NK-92 treated with Interleukin-12 subunit alpha and Interleukin-12 subunit beta, amount 100 ng/mL, for 24 hours (cell line): ENCODE data around the gene GPATCH8.
A peak's percentile ranks its signal among the peaks of the same experiment; 100 is the strongest.
"Not testable (repeated sequence)": the region's sequence is repeated elsewhere in the genome, so short reads cannot be mapped to it uniquely, and the experiment has no call there.

Experiments
- DNase-seq: peaks from one replicate; lab custom pipeline; 2025; lab: John Stamatoyannopoulos, UW

The GPATCH8 gene

DNA sequence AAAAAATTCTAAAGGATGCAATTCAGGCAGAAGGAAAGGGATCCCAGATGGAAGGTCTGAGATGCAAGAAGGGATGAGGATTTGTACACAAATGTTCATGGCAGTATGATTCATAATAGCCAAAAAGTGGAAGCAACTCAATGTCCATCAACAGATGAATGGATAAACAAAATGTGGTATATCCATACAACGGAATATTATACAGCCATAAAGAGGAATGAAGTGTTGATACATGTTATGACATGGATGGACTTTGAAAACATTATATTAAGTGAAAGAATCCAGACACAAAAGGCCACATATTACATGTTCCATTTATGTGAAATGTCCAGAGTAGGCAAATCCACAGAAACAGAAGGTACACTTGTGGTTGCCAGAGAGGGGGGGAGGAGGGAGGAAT lies 23.9 kb upstream of the GPATCH8 start:
- no peak for DNase-seq

DNA sequence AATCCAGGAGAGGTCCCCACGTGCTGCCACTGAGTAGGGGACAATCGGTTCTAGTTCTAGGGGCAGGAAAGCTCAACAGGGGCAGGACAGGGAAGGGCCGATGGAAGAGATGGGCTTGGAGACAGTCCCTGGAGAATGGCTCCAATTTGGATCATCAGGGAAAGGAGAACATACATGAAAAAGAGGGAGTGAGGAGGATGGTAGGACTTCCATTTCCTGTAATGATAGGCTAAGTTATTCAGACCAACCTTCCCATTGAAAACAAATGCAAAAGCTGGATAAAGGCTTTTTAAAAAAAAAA lies 20.4 kb upstream of the GPATCH8 start:
- DNase-seq = no peak

DNA sequence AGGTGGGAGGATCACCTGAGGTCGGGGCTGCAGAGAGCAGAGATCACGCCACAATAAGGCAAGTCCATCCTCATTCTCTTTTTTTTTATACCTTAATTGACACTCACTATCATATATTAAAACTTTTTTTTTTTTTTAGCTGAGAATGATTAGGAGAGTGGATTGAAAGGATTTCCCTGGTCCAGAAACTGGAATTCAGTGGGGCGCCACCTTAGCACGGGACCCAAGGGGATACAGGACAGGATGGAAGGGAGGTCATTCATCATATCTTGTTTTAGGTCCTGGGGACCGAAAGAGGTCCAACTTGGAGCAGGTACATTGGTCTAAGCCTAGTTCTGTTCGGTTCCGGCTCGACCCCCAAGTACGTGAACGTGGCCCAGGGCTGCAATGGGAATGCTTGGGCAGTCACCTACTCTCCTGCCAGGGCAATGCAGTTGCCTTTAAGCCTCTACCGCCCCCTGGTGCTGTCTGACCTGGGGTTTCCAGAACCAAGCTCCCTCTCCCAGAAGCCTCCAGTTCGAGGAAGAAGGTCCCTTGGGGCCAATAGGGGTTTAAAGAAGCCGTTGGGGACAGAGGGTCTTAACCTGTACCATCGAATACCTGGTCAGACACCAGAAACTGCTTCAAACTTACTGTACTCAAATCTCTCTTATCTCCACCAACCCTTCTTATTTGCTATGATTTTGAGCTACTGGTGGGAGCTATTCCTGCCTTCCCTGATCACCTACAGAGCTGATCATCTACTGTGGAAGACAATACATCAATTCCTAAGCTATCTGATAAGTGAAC lies 19.9 kb upstream of the GPATCH8 start:
- peak; percentile 56 for DNase-seq

DNA sequence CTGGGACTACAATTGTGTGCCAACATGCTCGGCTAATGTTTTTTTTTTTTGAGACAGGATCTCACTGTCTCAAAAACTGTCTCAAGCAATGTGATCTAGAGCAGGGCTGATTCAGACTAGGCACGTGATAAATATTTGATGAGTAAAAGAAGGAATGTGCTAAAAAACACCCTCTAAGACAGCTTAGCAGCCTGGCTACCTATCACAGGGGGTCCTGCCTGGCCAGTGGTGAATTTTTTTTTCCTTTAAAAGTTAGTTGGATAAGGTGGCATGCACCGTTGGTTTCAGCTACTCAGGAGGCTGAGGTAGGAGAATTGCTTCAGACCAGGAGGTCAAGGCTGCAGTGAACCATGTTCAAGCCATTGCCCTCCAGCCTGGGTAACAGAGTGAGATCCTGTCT lies 14.8 kb upstream of the GPATCH8 start:
- DNase-seq = no peak

DNA sequence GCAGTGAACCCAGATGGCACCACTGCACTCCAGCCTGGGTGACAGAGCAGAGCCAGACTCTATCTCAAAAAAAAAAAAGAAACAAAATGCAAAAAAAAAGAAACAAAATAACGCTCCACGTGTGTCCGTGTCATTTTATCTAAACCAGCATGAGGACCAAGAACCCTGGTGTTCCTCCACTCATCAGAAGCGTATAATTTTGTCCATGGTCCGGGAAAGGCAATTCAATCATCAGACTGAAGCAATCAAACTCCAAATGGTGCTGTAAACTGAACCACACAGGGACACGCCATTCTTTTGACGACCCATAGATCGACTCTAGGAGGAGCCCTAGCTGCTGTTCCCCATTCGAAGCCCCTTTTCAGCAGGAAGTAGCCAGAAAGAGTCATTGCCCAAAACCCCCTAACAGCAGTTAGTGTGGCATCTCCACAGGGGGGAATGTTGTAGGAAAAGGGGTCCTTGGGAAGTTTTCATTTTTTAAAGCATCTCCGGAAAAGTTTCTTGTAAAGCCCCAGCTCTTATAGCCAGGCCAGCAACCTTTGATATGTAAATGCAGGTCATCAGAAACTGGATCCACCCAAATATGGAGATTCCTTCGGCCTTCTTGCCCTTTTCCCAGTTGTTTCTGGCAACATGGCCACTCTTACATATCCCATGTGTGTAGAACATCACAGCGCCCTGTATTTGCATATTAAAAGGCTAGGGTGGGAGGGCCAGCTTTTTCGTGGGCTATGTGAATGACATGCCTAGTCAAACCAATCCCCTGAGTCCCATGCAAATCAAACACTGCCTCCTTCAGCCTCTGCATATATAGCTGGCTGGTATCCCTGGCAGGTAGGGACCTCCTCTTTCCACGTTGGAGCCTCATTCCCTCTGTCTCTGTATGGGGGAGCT lies 8.3 kb upstream of the GPATCH8 start:
- not testable (repeated sequence) for DNase-seq

DNA sequence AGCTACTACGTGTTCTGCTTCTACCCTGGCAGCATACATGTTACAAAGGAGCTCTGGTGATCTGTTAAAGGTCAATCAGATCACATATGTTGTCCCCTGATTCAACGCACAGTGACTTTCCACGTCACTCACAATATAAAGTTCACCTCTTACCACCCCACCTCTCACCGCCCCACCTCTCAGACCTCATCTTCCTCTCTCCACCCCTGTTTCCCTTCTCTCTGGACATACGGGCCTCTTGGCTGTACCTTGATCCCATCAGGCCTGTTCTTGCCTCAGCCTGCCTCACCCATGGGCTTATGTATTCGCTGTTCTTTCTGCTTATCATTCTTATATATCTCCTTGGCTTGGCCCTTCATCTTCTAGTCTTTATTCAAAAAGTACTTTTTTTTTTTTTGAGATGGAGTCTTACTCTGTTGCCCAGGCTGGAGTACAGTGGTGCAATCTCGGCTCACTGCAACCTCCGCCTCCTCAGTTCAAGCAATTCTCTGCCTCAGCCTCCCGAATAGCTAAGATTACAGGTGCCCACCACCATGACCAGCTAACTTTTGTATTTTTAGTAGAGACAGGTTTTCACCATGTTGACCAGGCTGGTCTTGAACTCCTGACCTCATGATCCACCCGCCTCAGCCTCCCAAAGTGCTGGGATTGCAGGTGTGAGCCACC lies 3.9 kb upstream of the GPATCH8 start:
- DNase-seq = not testable (repeated sequence)

DNA sequence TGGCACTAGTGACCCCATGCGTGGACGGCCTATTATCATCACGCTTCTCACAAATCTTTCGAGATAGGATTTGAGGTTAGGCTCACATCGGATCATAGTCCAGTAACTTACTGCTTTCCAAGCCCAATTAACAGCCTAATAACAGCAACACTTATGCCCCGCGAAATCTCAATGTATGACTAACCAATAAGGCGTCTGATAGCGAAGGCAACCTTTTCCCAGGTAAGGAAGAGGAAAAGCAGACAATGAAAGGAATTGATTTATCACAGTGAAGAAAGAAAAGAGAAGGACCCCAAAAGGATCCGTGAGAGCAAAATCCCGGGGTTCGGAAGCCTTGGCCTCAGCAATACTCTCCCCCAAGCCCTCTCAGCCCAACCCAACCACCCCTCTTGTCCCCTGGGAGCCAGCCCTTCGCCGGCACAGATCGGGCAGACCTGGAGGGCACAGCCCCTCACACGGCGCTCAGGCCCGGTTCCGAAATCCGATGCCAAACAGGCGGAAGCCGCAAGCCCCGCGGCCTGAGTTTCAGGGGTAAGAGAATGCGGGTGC lies 534 bp downstream of the GPATCH8 start:
- peak; percentile 57 for DNase-seq

DNA sequence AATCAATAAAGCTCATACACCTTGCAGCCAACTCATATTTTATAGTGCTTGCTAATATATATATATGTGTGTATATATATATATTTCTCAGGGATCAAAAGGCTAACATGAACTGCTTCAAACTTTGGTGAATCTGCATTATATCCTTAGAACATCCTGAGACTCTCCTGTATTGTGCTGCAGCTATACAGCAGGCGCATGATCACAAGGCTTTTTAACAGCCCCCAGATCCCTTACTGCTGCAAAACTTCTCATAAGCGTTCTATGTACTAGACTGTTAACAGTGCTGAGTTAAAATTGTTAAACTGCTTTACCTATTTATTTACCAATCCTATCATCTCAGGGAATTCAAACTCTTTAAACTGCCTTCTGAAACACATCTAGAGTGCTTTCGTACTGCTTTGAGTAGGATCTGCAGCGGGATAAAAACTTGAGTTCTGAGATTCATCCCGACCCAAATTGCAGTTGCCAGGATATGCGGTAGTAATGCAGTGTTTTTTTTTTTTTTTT lies 1.3 kb downstream of the GPATCH8 start:
- no peak for DNase-seq

DNA sequence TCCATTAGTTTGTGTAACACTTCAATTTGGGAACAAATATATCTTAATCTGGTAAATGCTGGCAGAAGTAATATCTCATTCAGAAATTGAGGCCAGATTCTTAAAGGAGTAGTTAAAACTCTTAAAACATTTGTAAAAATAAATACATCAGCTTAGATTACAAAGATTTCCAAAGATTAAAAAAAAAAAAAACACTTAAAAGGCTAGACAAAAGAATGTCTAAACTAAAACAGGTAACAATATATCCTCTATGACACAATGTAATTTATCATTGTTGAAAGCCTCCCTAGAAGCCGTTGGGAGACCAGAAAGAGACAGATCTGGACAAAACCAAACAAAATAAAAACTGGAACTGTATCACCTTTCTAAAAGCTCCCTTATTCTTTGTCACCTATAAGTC lies 3.5 kb downstream of the GPATCH8 start:
- DNase-seq = no peak

DNA sequence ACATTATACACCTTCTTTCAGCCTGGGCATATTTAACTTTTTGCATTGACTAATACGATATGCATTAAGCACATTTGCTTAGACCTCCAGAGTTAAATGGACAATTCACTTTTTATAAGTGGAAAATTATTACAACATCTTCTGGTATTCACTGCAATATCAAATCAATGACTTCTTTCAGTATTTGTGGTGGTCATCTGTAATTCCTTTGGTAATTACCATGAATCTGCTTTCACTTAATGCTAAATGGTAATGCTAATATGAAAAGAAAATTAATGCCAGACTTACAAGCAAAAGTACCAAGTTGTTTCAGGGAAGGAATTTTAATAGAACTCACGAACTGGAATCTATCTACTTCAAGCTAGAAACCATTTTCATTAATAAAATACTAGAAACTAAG lies 6.4 kb downstream of the GPATCH8 start:
- no peak for DNase-seq

DNA sequence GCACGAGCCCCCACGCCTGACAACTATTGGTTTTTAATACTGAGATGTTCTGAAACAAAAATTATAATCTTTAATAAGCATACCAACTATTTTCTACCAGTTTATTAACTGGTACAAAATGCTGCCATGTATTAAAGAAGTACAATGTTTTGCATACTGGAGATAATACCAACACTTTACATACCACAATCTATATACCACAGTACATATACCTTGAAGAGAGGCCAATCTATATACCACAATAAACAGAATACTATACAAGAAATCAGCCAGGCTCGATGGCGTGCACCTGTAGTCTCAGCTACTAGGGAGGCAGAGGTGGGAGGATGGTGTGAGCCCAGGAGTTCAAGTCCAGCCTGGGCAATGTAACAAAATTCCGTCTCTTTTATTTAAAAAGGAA lies 9.9 kb downstream of the GPATCH8 start:
- no peak for DNase-seq

DNA sequence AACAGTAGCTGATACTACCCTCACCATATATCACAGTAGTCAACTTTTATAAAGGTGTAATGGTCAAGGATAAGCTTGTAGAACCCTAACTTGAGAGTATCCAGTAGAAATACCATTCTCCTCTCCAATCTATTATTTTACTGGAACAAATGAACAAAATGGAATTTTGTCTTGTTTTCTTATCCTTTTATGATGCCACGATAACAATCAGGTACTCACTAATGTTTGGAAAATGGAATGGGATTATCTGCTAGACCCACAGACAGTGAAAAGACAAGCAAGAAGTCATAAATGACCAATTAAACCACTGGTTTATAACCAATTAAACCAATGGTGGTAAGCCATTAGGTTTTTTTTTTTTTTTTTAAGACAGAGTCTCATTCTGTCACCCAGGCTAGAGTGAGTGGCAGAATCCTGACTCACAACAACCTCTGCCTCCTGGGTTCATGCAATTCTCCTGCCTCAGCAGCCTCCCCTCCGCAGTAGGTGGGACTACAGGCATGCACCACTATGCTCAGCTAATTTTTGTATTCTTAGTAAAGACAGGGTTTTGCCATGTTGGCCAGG lies 10.4 kb downstream of the GPATCH8 start:
- DNase-seq = no peak

DNA sequence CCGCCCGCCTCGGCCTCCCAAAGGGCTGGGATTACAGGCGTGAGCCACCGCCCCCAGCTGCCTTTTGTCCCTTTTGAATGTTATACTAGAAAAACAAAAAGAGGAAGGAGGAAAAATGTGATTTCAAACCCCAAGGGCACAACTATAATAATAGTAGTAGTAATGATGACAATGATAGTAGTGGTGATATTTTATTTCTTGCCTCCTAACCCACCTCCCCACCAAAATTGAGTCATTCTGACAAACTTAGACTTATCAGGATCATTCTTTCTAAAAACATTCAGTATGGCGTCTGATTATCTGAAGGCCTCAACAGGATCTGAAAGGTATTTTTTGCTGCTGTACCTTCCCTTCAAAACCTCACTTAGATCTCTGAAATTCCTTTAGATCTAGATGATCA lies 13.6 kb downstream of the GPATCH8 start:
- DNase-seq = no peak

DNA sequence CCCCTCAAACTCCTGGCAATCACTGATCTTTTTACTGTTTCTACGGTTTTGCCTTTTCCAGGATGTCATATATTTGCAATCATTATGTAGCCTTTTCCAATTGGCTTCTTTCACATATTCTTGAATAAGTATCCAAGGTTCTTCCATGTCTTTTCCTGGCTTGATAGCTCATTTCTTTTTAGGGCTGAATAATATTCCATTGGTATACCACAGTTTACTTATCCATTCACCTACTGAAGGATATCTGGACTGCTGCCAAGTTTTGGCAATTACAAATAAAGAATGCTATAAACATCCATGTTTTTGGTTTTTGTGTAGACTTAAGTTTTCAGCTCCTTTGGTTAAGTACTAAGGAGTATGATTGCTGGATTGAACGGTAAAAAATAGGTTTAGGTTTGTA lies 16.0 kb downstream of the GPATCH8 start:
- no peak for DNase-seq

DNA sequence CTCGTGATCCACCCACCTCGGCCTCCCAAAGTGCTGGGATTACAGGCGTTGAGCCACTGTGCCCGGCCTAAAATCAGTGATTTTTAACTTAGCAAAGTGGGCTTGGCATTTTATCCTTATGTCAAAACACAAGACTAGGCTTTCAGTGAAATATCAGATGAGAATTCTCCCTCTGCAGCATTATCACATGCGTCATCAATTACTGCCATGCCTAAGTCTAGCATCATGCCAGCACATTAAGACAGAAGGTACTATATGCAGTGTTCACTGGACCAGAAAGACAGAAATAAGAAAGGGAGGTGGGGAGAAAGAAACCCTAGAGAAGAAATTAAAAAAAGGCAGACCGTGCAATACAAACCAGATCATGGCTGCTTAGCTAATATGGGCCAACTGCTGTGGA lies 29.8 kb downstream of the GPATCH8 start:
- DNase-seq = no peak

DNA sequence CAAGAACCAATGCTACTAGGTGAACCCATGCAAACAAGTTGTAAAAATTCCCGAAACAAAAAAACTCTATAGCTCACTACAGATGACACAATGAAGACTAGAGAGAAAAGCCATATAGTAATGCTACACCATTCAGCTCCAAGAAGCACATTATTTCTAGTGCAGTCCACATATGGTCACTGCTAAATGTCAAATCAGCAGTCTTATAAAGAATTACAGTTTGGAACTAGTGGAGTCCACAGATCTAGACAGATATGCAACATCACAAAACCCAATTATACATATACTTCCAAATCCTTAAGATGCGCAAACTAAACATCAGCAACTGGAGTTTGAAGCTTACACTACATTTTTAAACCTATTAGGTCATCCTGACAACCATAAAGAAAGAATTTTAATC lies 33.5 kb downstream of the GPATCH8 start:
- DNase-seq = no peak

DNA sequence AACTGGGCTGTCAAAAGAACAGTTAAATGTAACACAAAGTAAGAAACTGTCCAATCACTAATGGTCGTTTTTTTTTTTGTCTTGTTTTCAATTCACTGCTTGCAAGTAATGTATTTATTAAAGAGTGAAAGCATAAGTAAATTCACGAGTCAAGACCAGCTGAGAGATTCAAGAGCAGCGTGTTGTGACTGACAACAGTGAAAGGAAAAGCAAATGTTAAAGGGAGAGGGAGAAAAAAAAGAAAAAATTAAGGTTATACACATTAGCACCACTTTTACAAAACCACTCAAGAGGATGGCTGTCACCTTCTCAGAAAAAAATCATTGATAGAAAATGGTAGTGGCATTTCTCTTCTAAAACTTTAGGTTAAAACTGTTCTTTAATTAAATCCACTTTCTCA lies 36.1 kb downstream of the GPATCH8 start:
- DNase-seq = no peak

DNA sequence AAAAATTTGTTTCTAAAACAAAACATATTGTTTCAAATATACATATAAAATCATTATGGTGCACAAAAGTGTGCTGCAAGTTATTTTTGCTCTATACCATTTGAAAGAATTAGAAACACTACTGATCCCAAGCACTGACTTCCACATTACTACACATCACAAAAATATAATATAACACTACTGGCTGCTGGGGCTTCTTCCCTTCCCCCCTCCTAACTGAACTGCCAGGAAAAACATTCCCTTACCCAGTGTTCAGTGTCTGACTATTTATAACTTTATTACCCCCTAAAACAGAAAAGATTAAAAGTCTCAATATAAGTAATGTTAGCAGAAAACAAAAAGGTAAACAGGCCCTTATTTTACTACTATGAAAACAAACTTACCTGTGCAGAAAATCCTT lies 36.9 kb downstream of the GPATCH8 start:
- DNase-seq = no peak

DNA sequence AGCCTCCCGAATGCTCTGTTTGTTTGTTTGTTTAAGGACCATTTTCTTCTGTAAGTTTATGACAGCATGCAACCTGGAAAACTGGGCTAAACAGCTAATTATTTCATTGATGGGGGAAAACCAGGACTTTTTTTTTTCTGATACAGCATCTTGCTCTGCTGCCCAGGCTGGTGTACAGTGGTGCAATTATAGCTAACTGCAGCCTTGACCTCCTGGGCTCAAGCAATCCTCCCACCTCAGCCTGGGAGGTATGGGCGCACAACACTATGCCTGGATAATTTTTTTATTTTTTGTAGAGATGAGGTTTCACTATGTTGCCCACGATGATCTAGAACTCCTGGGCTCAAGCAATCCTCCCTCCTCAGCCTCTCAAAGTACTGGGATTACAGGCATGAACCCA lies 37.3 kb downstream of the GPATCH8 start:
- no peak for DNase-seq

DNA sequence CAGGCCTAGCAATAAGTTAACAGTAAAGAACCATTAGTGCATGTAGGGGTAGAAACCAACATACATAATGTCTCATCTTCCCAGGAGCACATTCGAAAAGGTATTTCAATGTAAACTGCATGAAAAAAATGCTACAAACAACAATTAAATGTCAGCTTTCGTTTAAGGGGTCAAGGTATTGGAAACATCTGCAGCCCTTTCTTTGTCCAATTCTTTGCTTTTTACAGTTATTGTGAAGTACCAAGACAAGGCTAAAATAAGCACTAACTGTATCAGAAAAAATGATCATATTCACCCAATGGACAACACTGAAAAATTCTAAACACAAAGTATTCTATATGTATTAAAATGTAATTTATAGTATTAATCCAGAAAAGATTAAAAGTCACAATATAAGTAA lies 37.9 kb downstream of the GPATCH8 start:
- no peak for DNase-seq

DNA sequence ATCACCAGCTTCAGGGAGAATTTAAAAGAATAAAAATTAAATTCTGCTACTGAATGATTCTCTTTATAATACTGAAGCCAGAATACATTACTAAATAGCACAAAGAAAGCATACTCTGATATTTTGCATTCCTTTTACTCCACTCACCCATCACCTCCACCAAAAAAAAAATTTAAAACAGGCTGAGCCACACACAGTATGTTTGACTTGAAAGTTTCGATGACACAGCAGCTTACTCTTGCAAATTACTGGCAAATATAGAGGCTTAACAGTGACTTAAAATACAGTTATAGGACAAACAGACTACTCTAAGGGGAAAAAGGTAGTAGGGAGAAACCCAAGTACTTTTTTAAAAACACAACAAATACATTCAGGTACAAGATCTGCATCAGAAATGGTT lies 39.2 kb downstream of the GPATCH8 start:
- DNase-seq = no peak

DNA sequence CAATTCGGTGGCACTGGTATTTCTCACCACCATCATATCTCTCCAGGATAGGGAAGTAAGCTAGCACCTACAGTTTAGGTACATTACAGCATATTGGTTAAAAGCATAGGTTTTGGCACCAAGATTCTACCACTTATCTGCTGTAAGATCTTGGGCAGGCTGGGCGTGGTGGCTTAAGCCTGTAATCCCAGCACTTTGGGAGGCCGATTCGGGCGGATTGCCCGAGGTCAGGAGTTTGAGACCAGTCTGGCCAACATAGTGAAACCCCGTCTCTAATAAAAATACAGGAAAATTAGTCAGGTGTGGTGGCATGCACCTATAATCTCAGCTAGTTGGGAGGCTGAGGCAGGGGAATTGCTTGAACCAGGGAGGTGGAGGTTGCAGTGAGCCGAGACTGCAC lies 51.4 kb downstream of the GPATCH8 start:
- no peak for DNase-seq
